ENCODE data around the gene CHN1.

DNA sequence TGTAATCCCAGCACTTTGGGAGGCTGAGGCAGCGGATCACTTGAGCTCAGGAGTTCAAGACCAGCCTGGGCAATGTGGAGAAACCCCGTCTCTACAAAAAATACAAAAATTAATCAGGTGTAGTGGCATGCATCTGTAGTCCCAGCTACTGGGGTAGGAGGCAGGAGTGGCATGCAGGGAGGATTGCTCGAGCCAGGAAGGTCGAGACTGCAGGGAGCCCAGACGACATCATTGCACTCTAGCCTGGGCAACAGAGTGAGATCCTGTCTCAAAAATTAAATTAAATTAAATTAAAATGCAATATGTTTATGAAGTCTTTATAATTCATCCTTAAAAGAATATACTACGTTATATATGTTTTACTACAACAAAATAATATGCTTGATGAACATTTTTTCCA lies 38.1 kb downstream of the CHN1 start:
- TF ChIP-seq, protein P1, sequence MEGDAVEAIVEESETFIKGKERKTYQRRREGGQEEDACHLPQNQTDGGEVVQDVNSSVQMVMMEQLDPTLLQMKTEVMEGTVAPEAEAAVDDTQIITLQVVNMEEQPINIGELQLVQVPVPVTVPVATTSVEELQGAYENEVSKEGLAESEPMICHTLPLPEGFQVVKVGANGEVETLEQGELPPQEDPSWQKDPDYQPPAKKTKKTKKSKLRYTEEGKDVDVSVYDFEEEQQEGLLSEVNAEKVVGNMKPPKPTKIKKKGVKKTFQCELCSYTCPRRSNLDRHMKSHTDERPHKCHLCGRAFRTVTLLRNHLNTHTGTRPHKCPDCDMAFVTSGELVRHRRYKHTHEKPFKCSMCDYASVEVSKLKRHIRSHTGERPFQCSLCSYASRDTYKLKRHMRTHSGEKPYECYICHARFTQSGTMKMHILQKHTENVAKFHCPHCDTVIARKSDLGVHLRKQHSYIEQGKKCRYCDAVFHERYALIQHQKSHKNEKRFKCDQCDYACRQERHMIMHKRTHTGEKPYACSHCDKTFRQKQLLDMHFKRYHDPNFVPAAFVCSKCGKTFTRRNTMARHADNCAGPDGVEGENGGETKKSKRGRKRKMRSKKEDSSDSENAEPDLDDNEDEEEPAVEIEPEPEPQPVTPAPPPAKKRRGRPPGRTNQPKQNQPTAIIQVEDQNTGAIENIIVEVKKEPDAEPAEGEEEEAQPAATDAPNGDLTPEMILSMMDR (IDR thresholded peaks at IDR 0.05): no peak
- TF ChIP-seq POLR2A (IDR thresholded peaks at IDR 0.05) (no peak), EP300 (IDR thresholded peaks at IDR 0.05) (no peak)

Data from upper lobe of left lung (tissue), 4 donors.